Breast epithelium (tissue), 3 donors: ENCODE results near the gene PRR33.

Source experiments
- POLR2A ChIP-seq: fragments of 450-650 bp; IDR thresholded peaks from one replicate; pipeline ENCODE4 v1.6.1; 2016; ENCODE audit warnings: antibody characterized with exemption, mild to moderate bottlenecking, moderate library complexity
- POLR2AphosphoS5 ChIP-seq, 3 donors: sonication (generic); formaldehyde crosslinking; IDR thresholded peaks; one replicate each; pipeline ENCODE4 v1.6.1; 2017; ENCODE audit warnings: antibody characterized with exemption in 3 of 3
- TF ChIP-seq, protein P1 (sequence below), 3 donors: fragments of 450-650 bp; IDR thresholded peaks; one replicate each; pipeline ENCODE4 v1.5.1; 2016 to 2017; ENCODE audit warnings: antibody characterized with exemption in 3 of 3, mild to moderate bottlenecking in 3 of 3, moderate library complexity in 3 of 3

DNA sequence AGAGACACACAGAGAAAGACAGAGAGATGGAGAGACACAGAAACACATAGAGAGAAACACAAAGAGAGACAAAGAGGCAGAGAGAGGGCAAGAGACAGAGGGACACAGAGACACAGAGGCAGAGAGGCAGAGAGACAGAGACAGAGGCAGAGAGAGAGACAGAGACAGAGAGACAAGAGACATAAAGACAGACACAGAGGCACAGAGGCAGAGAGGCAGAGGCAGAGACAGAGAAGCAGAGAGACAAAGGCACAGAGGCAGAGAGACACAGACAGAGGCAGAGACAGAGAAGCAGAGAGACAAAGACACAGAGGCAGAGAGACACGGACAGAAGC lies 46.6 kb downstream of the PRR33 start:
- TF ChIP-seq POLR2AphosphoS5 (IDR thresholded peaks at IDR 0.05) (no peak), POLR2A (no peak)
- TF ChIP-seq, protein P1, sequence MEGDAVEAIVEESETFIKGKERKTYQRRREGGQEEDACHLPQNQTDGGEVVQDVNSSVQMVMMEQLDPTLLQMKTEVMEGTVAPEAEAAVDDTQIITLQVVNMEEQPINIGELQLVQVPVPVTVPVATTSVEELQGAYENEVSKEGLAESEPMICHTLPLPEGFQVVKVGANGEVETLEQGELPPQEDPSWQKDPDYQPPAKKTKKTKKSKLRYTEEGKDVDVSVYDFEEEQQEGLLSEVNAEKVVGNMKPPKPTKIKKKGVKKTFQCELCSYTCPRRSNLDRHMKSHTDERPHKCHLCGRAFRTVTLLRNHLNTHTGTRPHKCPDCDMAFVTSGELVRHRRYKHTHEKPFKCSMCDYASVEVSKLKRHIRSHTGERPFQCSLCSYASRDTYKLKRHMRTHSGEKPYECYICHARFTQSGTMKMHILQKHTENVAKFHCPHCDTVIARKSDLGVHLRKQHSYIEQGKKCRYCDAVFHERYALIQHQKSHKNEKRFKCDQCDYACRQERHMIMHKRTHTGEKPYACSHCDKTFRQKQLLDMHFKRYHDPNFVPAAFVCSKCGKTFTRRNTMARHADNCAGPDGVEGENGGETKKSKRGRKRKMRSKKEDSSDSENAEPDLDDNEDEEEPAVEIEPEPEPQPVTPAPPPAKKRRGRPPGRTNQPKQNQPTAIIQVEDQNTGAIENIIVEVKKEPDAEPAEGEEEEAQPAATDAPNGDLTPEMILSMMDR (IDR thresholded peaks at IDR 0.05): no peak
